ENCODE measurements around the gene PSME4. TPM values are rescaled to one million over a fixed set of nuclear protein-coding genes. Genes with fewer than 3 reads are reported as not detected.
A peak's percentile ranks its signal among the peaks of the same experiment; 100 is the strongest.

The PSME4 gene
- total and polyA plus RNA-seq, 2 of the 13 experiments (the other 11 are each of a cell fraction or from before 2014, with no cell fraction given), result 52.1 to 77.8 TPM

DNA sequence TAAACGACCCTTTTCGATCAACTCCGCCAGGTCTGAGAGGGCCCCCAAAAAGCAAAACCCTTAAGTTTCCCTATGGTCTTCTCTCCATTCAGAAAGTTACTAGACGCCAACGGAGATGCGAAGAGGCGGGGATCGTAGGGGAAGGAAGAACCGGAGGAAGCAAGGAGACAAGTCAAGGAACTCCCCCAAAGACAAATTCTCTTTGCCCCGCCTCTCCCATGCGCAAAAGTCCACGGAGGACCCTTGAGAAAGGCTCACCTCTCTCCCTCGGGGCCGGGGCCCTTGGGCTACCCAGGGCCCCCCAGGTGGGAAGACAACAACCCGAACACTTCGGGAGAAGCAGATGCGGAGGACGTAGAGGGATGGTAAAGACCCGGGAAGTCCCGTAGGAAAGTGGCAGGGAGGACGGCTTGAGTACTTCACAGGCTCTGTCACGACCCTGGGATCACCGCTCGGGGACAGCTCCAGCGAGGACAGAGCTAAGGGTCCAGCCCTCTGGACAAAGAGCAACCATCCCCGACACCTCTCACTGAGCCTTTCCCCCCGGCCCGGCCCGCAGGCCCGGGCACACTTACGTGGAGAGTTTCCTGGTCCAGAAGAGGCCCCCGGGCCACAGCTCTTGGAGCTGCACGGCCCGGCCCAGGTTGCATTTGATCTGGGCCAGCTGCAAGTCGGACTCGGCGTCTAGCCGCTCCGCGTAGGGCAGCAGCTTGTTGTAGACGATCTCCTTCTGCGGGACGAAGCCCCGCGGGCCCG is 647 bp downstream of the PSME4 start:
- Histone ChIP-seq H3K27ac (ENCODE audit: extremely low read length, insufficient read depth, low read length) (peak overlapping the region; percentile 94), H3K4me2 (ENCODE audit: low read depth, low read length) (peak overlapping the region; percentile 89), H3K4me1 (ENCODE audit: insufficient read depth, low read length) (peaks cover 47% of the 10 kb centered on the region), H3K4me3 (replicated peaks in 1 of 3; ENCODE audit: insufficient read depth in 1 of 3, low read depth in 2 of 3, low read length in 3 of 3) (peak overlapping the region; percentile 70 to 98 (median 97)), H3K36me3 (replicated peaks in 1 of 2; ENCODE audit: control insufficient read depth in 1 of 2, insufficient read depth in 2 of 2, low read length in 2 of 2) (no peaks in the 10 kb centered on the region; a peak in 1 of 5 replicates), H3K79me2 (ENCODE audit: insufficient read depth, low read length) (peaks cover 62% of the 10 kb centered on the region), H2AFZ (ENCODE audit: low read length) (no peak overlapping the region), H3K9ac (ENCODE audit: insufficient read depth, low read depth, low read length) (peak overlapping the region; percentile 96), H3K9me3 (ENCODE audit: low read length) (no peaks in the 10 kb centered on the region), H3K27me3 (ENCODE audit: control insufficient read depth in 1 of 2, insufficient read depth in 2 of 2, low read length in 2 of 2) (no peaks in the 10 kb centered on the region; a peak in 1 of 5 replicates), H4K20me1 (ENCODE audit: insufficient read depth, low read length) (peaks cover 38% of the 10 kb centered on the region)
- FAIRE-seq (no peak), ATAC-seq (peak; percentile 70), DNase-seq (ENCODE audit: low spot score) (peak; percentile 44)
- intact Hi-C loops (cut with micrococcal nuclease; ENCODE audit: unreplicated experiment) (loop anchor here (1.0 to 2.0 kb wide), 4 partner anchors 17 to 143 kb away; no protein-coding TSS in a partner anchor), in situ Hi-C loops (cut with HindIII; ENCODE audit: extremely low pct_ligation_motif_present, low pct_unique_long_range_greater_than_20kb) (no loop called here)
- no TSS peak for BruUV-seq (replicated peaks)
- ChIA-PET CTCF (ENCODE audit: low intra/inter-chr PET ratio, low total read pairs) (no interaction called here), POLR2A (interaction anchor here (0.5 to 3.1 kb wide), 14 partner anchors 10 to 753 kb away, joined by 3 to 24 read pairs (median 5); partner anchors contain the start of genes ACYP2, ASB3, CHAC2 and EML6)
- under 1% methylated on average over 25 of the region's 46 CpGs for WGBS (ENCODE audit: low lambda C conversion rate)
- TF ChIP-seq ZNF224 (CRISPR knock-in tag; IDR thresholded peaks at IDR 0.05) (no peak), ZNF773 (CRISPR knock-in tag; IDR thresholded peaks at IDR 0.05; ENCODE audit: borderline replicate concordance) (0 out of 2 replicates have a peak, but pooled peaks have one; percentile 23), HOXA3 (CRISPR knock-in tag; IDR thresholded peaks at IDR 0.05) (0 out of 2 replicates have a peak, but pooled peaks have one; percentile 12), FOSL1 (CRISPR knock-in tag; IDR thresholded peaks at IDR 0.05; ENCODE audit: borderline replicate concordance) (no peak), ZNF761 (CRISPR knock-in tag; conservative IDR thresholded peaks at IDR 0.05) (peak; percentile 7; the same call in 1 of the 2 replicates), EZH2 (conservative IDR thresholded peaks at IDR 0.05; ENCODE audit: low read depth, low read length) (no peak), NR2C2 (CRISPR knock-in tag; IDR thresholded peaks at IDR 0.05; ENCODE audit: borderline replicate concordance) (no peak), SMARCC2 (IDR thresholded peaks at IDR 0.05) (no peak), TCF7 (IDR thresholded peaks at IDR 0.05; ENCODE audit: low read depth) (no peak), ZNF451 (CRISPR knock-in tag; IDR thresholded peaks at IDR 0.05) (no peak), ZNF101 (CRISPR knock-in tag; IDR thresholded peaks at IDR 0.05; ENCODE audit: borderline replicate concordance, low read depth) (no peak), ZNF660 (CRISPR knock-in tag; IDR thresholded peaks at IDR 0.05; ENCODE audit: borderline replicate concordance, low read depth) (no peak), EHMT2 (IDR thresholded peaks at IDR 0.05; ENCODE audit: borderline replicate concordance, low read depth, low read length) (no peak)
- TF ChIP-seq, protein P1, sequence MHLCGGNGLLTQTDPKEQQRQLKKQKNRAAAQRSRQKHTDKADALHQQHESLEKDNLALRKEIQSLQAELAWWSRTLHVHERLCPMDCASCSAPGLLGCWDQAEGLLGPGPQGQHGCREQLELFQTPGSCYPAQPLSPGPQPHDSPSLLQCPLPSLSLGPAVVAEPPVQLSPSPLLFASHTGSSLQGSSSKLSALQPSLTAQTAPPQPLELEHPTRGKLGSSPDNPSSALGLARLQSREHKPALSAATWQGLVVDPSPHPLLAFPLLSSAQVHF (CRISPR knock-in tag; IDR thresholded peaks at IDR 0.05), result no peak
- TF ChIP-seq, protein P2, sequence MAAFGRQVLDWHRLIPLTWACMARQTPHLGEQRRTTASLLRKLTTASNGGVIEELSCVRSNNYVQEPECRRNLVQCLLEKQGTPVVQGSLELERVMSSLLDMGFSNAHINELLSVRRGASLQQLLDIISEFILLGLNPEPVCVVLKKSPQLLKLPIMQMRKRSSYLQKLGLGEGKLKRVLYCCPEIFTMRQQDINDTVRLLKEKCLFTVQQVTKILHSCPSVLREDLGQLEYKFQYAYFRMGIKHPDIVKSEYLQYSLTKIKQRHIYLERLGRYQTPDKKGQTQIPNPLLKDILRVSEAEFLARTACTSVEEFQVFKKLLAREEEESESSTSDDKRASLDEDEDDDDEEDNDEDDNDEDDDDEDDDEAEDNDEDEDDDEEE (CRISPR knock-in tag; IDR thresholded peaks at IDR 0.05), result no peak
- TF ChIP-seq, protein P3, sequence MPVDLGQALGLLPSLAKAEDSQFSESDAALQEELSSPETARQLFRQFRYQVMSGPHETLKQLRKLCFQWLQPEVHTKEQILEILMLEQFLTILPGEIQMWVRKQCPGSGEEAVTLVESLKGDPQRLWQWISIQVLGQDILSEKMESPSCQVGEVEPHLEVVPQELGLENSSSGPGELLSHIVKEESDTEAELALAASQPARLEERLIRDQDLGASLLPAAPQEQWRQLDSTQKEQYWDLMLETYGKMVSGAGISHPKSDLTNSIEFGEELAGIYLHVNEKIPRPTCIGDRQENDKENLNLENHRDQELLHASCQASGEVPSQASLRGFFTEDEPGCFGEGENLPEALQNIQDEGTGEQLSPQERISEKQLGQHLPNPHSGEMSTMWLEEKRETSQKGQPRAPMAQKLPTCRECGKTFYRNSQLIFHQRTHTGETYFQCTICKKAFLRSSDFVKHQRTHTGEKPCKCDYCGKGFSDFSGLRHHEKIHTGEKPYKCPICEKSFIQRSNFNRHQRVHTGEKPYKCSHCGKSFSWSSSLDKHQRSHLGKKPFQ (CRISPR knock-in tag; IDR thresholded peaks at IDR 0.05; ENCODE audit: insufficient replicate concordance), result no peak
- TF ChIP-seq, protein P4, sequence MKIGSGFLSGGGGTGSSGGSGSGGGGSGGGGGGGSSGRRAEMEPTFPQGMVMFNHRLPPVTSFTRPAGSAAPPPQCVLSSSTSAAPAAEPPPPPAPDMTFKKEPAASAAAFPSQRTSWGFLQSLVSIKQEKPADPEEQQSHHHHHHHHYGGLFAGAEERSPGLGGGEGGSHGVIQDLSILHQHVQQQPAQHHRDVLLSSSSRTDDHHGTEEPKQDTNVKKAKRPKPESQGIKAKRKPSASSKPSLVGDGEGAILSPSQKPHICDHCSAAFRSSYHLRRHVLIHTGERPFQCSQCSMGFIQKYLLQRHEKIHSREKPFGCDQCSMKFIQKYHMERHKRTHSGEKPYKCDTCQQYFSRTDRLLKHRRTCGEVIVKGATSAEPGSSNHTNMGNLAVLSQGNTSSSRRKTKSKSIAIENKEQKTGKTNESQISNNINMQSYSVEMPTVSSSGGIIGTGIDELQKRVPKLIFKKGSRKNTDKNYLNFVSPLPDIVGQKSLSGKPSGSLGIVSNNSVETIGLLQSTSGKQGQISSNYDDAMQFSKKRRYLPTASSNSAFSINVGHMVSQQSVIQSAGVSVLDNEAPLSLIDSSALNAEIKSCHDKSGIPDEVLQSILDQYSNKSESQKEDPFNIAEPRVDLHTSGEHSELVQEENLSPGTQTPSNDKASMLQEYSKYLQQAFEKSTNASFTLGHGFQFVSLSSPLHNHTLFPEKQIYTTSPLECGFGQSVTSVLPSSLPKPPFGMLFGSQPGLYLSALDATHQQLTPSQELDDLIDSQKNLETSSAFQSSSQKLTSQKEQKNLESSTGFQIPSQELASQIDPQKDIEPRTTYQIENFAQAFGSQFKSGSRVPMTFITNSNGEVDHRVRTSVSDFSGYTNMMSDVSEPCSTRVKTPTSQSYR (CRISPR knock-in tag; IDR thresholded peaks at IDR 0.05; ENCODE audit: borderline replicate concordance), result no peak

Measured in HepG2 (cell line).